ENCODE data around the gene TMEFF2.

DNA sequence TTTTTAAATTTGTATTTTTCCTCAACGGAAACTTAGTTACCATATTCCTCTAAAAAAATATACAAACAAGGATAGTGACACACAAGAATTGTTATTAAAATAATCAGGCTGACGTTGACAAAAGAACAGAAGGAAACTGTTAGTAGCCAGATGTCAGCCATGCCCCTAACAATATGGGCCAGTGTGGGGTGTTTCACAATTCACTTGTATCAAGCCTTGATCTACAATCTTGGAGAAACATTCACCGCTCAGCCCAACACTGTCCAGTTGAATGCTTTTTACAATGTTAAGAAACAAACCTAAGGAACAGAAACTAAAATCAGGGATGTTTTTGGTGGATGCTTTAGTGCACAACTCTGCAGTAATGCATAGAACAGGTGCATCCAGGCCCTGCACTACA, 44.6 kb downstream of the TMEFF2 start:
- TF ChIP-seq, protein P1, sequence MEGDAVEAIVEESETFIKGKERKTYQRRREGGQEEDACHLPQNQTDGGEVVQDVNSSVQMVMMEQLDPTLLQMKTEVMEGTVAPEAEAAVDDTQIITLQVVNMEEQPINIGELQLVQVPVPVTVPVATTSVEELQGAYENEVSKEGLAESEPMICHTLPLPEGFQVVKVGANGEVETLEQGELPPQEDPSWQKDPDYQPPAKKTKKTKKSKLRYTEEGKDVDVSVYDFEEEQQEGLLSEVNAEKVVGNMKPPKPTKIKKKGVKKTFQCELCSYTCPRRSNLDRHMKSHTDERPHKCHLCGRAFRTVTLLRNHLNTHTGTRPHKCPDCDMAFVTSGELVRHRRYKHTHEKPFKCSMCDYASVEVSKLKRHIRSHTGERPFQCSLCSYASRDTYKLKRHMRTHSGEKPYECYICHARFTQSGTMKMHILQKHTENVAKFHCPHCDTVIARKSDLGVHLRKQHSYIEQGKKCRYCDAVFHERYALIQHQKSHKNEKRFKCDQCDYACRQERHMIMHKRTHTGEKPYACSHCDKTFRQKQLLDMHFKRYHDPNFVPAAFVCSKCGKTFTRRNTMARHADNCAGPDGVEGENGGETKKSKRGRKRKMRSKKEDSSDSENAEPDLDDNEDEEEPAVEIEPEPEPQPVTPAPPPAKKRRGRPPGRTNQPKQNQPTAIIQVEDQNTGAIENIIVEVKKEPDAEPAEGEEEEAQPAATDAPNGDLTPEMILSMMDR (IDR thresholded peaks at IDR 0.05), result no peak
- TF ChIP-seq POLR2A (IDR thresholded peaks at IDR 0.05) (no peak), POLR2AphosphoS5 (IDR thresholded peaks at IDR 0.05) (no peak)

Data from prostate gland (tissue), 2 donors.